RPMI7951 (cell line): ENCODE measurements around the gene ADGRB3. TPM values are rescaled to one million over a fixed set of nuclear protein-coding genes. Genes with fewer than 3 reads are reported as not detected.
A peak's percentile ranks its signal among the peaks of the same experiment; 100 is the strongest.
"Not testable (repeated sequence)": the region's sequence is repeated elsewhere in the genome, so short reads cannot be mapped to it uniquely, and the experiment has no call there.

Experiments used
- DNase-seq: peaks from one replicate; pipeline ENCODE4 v3.0.0-alpha.2; 2012; ENCODE audit warnings: low read depth
- total RNA-seq: library from RNA; depleted of rRNA; stranded (reverse); fragments of >200 nt; shearing (Covaris generic); gene quantifications from 2 replicates; pipeline ENCODE4 v1.2.3, GENCODE V29; 2014

ADGRB3 gene
- total RNA-seq, 1 experiment from 2014 or later: not detected

- DNase-seq: no peak
Observed at GRCh38 chr6:68941345-68941744, 306.3 kb downstream of the ADGRB3 start.

DNA sequence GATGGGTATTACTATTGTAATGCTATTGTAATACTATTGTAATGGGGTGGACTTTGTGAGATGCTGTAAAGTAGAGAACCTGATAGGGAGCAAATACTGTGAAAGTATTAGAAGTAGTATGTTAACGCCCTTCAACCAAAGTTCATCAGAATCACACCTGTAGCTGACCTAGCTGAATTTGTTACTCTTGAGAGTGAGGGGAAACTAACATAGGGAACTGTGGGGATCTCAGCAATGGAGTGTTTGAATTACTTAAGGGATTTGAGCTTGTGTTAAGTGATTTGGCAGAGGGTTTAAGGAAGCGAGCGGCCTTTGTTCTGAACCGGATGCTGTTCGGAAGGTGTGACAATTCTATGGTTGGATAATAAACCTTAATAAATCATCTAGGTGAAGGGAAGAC, 312.6 kb downstream of the ADGRB3 start:
- DNase-seq: no peak

- no peak for DNase-seq
Observed at GRCh38 chr6:68951270-68951669, 316.2 kb downstream of the ADGRB3 start.

DNA sequence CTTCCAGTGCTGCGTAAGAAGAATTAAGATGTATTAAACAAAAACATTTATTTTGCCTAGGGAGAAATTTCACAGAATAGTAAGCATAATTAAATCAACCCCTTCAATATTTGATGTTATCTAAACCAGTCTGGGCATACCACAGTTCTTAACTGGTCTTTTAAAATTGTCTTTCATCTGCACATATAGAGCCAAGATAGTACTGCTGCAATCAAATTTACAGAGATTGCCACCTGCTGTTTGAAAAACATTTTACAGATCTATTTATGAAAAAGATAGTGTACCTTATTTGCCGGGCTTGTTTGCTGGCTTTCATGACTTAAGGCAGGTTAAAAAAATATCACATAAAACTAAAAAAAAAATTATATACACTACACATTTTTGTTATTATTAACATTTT, 323.2 kb downstream of the ADGRB3 start:
- no peak for DNase-seq

DNA sequence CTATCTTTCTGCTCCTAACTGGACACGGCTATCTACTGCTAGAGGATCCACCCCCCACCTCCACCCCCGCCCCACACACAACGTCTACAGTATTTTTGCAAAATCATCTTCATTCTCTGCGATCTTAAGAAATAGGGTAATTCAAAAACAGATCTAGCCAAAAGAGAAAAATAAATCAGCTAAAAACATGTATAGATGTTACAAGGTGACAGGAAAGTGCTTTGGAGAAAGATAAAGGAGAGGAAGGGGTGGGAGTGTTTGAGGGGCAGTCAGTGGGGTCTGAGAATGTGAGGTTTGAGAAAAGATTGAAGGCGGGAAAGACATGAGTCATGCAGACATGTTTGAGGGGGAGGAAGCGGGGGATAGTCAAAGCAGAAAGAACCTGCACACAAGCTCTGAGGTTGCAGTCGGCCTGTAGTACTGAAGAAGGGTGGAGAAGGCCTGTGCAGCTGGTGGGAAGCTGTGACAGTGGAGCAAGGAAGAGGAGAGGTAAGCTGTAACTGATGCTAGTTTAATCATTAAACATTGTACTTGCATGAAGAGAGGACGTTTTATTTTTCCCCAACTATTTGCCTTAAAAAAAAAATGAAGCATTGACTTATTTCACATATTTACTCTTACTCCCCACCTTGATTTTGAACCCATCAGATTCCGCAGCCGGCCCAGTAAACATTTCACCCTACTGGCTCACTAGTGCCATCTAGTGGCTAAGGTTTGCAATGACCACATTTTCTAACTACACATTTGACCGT, 332.6 kb downstream of the ADGRB3 start:
- DNase-seq: peak; percentile 11

DNA sequence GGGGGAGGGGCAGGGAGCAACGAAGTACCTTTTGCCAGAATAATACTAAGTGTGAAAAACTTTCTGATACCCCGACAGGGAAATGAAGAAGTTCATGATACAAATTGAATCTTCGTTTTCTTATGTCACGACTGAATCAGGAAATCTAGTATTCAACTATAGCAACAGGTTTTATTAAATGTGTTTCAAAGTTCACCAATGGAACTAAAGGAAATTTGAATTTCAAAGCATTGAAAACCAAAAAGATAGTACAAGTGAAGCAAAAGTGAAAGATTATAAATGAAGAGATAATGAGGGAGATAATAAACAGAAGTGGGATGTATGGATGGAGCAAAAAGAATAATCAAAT, 333.2 kb downstream of the ADGRB3 start:
- DNase-seq: no peak

DNA sequence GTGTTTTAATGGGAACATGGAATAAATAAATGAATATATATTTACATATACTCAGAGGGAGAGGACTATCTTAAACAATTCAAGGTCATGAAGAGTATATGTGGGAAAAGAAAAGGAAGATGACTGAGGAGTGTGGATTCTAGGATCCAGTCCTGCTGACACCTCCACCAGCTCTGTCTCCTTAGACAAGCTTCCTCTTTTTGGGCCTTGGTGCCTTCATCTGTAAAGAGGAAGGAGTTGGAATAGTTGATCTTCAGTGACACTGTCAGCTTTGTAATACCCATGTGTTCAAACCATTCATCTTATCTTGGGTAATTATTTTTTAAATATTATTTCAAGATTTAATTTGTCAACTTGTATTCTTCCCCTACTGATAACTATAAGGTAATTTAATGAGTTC, 338.0 kb downstream of the ADGRB3 start:
- no peak for DNase-seq

DNA sequence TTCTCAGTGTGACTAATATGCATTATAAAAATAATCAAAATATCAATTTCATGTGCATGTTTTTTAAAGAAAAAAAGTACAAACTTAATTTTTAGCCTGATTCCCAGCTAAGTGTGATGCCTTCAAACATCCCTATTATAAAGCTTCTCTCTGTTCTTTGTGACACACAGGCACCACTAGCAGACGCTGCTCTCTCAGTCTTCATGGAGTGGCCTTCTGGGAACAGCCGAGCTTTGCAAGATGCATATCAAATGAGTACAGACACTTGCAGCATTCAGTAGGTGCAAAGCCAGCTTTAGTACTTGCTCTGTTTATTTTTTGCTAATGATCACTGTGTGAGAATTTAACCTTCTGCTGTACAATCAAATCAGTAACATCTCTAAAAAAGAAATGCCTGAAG, 340.0 kb downstream of the ADGRB3 start:
- no peak for DNase-seq

DNA sequence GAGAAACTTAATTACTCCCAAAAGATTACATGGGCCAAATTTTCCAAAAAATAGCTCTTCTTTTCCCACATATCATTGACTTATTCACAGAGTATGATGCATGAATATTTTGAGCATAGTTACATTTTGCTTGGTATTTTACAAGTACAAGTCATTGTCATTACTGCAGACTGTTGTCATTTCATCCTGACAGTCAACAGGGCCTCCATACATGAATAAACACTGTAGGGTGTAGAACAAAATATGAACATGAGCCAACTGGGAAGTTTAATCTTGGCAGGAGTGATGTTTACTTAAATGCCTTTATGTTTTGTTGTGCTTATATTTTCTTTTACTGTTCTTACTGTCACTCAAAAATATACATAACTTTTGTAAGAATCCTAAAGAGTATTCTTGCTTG, 340.7 kb downstream of the ADGRB3 start:
- no peak for DNase-seq

DNA sequence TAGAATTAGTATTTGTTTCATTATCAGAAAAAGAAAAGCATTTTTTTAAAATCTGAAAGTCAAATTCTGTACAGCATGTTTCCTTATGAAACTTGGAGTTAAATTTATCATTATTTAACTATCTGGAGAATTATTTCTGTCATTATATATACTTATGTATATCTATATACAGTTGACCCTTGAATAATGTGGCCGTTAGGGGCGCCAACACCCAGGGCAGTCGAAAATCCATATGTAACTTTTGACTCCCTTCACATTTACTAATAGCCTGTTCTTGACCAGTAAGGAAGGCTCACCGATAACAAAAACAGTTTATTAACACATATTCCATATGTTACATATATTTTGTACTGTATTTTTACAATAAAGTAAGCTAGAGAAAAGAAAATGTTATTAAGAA, 341.2 kb downstream of the ADGRB3 start:
- no peak for DNase-seq

DNA sequence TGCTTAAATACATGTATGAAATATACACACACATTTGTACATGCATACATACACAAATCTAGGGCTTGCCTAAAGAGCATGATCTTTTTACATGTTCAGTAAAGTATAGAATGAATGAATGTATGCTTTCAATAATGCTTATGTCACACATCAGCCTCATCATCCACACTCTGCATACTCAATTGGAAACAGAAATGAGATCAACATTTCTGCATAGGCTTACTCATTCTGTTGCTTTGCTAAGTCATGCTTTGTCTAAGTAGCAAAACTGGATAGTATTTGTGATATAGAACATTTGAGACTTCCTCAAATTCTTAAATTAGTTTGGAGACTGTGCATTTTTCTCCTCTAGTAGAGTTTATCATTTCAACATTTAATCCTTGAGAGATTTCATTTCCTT, 343.3 kb downstream of the ADGRB3 start:
- no peak for DNase-seq

DNA sequence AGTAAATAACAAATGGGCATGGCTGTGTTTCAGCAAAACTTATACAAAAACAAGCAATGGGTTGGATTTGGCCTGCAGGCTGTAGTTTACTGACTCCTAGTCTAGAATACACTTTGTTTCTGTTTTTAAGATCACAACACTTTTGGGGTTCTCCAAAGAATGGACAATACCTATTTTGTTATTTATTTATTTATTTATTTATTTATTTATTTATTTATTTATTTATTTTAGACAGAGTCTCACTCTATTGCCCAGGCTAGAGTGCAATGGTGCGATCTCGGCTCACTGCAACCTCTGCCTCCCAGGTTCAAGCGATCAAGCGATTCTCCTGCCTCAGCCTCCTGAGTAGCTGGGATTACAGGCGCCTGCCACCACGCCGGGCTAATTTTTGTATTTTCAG, 346.6 kb downstream of the ADGRB3 start:
- not testable (repeated sequence) for DNase-seq

DNA sequence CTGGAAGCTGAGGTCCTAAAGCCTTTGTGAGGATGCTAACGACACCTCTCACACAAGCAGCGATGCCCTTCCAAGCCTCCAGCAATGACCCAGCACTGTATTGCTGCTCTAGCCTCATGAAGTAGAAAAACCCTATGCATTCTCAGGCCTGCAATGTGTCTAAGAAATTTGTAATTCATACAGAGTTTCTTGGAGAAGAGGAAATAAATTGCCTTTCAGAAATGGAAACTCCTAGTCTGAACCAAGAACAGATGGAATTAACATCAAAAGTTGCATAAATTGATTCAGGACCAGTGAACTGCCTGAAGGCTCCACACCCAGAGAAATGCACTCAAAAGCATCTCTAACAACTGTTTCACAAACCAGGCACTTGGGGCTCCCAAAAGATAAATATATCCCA, 353.6 kb downstream of the ADGRB3 start:
- no peak for DNase-seq

GRCh38 chr6:68990317-68990716, 355.2 kb downstream of the ADGRB3 start:
- no peak for DNase-seq

DNA sequence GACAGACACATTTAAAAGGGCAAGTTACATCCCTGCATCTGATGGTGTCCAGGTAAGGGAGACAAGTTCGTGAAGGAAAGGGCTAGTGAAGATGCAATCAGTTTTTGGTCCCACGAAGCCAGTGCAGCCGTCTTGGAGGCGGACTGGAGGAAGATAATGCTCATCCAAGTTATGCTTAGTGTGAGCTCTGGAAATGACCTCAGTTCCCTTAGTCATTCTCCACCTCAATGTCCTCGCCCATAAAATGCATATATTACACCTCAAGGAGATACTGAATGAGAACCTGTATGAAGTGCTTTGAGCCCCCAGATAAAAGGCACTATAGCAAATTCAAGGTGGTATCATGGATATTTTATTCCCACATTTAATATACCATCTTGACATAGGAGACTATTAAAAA, 358.8 kb downstream of the ADGRB3 start:
- no peak for DNase-seq

DNA sequence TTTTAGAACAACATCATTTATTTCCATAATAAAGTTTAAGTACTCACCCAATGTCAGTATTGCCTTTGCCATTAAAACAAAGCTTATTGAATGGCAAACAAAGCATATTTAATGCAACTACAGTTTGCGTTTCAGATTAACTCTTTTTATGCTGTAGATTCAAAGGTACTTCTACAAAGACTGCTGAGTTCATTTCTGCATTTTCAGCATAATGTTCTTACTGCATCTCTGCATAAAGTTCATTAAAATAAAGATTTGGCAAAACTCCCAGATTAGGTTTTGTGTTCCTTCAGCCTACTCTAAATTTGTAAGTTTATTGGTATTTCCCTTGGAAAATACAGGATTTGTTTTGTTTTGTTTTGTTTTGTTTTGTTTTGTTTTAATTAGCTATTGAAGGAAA, 359.4 kb downstream of the ADGRB3 start:
- DNase-seq: no peak

DNA sequence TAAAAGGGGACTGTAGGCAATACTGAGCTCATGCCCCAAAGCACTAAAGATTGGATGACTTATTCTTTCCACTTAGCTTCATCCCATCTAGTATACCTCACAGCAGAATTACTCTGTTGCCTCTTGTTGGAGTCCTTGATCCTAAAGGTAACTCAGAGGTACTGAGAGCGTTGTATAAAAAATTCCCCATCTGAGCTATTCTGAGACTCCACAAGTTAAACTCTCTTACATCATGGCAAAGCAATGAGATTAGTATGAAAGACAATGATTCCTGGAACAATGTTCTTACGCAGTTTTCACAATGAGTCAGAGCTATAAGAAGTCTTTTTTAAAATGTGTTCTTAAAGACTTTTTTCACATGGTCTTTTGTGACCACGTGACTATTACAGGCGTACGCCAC, 370.1 kb downstream of the ADGRB3 start:
- DNase-seq: no peak

DNA sequence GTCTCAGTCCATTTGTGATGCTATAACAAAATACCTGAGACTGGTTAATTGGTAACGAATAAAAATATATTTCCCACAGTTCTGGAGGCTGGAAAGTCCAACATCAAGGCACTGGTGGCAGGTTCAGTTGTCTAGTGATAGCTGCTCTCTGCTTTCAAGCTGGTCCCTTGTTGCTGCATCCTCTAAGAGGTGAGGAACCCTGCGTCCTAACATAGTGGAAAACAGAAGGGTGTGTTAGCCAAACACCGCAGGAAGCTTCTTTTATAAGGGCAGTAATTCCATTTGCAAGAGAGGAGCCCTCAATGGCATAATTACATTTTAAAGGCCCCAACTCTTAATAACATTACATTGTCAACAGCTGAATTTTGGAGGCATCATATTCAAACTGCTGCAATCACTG, 372.7 kb downstream of the ADGRB3 start:
- DNase-seq: no peak

DNA sequence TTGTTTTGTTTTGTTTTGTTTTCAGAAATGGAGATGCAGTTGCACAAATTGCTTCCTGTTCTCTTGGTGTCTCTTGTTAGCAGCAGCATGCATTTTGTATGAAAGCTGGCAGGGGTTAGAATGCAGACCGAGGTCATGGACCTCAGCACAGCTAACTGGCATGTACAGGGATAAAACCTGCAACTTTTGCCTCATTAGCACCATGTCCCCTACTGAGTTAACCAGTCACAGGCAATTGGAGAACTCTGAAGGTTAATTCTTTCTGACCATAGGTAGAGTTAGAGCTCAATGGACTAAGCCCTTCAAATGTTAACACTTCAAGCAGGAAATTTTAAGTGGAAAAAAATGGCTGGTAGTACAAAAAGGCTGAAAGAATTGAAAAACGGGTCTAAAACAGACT, 377.1 kb downstream of the ADGRB3 start:
- no peak for DNase-seq

DNA sequence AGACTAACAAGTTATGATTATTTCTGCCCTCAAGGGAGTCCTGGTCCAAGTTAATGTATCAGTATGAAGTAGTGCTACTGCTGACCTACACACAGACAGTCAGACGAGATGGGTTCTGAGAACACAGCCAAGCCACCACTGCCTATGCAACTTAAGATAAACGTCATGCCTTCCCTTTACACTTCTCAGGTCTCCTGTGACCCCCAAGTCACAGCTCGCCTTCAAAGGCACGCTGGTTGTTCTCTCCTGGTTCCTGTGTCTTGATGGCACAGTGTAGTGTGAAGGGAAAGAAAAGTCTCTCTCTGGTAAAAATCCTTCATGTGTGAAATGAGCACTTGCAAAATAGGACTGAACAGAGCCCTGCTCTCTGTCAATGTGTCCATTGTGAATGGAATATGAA, 377.8 kb downstream of the ADGRB3 start:
- no peak for DNase-seq

DNA sequence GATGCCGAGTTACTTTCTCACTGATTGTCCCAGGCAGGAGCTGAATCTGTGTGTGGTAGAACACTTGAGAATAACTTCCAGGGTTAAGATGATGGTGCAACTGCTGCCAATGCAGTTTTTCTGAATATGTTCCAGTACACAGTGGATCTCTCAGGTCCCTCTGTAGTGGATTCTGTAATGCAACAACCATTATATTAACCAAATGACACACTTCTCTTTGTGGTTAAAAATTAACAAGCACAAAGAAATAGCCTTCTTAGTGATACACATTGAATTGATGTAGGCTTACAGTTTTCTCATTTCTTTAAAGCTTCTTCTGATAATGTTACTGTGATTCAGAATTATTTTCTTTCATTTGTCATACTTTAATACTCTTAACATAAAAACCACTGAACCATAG, 383.8 kb downstream of the ADGRB3 start:
- DNase-seq: no peak

DNA sequence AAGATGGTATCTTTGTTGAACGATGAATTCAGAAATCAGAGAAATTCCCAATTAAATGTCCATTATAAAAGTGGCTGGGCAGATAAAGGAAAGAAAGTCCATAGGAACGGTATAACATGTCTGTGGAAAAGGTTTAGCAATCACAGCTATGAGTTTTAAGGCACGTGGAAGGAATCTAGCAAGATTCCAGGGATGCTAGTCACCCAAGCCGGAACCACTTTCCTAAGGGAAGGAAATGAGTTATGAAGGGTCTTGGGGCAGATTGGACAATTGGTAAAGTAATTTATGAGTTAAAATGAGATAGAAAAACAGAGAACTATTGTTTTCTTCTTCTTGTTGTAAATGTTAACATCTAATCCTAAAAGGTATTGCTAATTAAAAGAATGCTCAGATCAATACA, 384.8 kb downstream of the ADGRB3 start:
- no peak for DNase-seq

DNA sequence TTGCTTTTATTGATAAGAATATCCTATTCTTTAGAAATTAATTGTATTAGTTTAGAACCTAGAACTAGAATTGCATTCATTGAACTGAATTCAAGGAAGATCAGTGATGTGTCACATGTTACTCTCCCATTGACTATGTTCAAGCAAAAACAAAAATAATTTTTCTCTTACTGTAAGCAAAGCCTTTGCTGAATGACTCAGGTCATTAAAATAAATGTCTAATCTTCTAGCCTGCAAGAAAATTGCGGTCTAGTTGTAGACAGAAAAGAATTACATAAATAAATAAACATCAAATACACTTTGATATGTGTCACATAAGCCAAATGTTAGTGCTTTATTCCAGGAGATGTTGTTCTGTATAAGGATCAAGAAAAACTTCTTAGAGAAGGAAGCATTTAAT, 387.9 kb downstream of the ADGRB3 start:
- DNase-seq: no peak

- no peak for DNase-seq
Observed at GRCh38 chr6:69026243-69026642, 391.2 kb downstream of the ADGRB3 start.
